ENCODE data around the gene MED13L. TPM values are rescaled to one million over a fixed set of nuclear protein-coding genes. Genes with fewer than 3 reads are reported as not detected.

Gene MED13L
- total and polyA plus RNA-seq, 2 donors (not counting 3 experiments of a cell fraction or from before 2014, with no cell fraction given): 27.4 to 93.6 TPM

DNA sequence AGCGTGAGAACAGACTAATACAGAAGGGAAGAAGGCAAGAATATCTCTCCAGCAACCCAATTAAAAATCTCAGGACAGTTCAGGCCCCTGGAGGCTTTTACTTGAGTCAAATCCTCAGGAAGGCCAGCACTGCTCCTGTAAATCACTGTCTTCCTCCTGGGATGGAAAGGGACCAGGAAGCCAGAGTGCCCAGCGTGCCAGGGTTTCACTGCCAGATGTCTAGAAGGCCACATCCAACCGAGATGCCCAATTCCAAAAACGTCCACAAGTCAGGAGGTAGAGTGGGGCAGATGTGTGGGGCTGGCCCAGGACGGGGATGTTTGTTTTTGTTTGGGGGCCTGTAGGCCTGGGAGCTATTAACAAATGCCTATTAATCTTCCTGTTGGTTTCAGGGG, 332.0 kb downstream of the MED13L start:
- H4K20me1 ChIP-seq (replicated peaks; ENCODE audit: control insufficient read depth, extremely low read depth, insufficient read depth, low read length): no peaks in the 10 kb centered on the region
- intact Hi-C loops (cut with micrococcal nuclease) (no loop called here), dilution Hi-C loops (cut with MboI; ENCODE audit: extremely low pct_ligation_motif_present, low sequenced_read_pairs) (no loop called here)
- no peaks in the 10 kb centered on the region for H3K9me3 ChIP-seq (replicated peaks; ENCODE audit: control insufficient read depth, insufficient read depth, low read length)
- H3K36me3 ChIP-seq (ENCODE audit: control insufficient read depth in 2 of 2, extremely low read depth in 1 of 2, insufficient read depth in 2 of 2, low read length in 2 of 2): no peaks in the 10 kb centered on the region
- no peaks in the 10 kb centered on the region for H3K79me2 ChIP-seq (ENCODE audit: control insufficient read depth, insufficient read depth, low read length)
- POLR2A ChIA-PET: no interaction called here
- no peak overlapping the region for H3K9ac ChIP-seq (replicated peaks; ENCODE audit: extremely low read depth, insufficient read depth, low read length)
- DNase-seq (ENCODE audit: low read depth, low spot score): no peak
- no peak overlapping the region for H3K4me2 ChIP-seq (ENCODE audit: insufficient read depth, low read length)
- no peaks in the 10 kb centered on the region for H3K27me3 ChIP-seq (ENCODE audit: control insufficient read depth in 2 of 2, insufficient read depth in 2 of 2, low read length in 2 of 2)
- no peak for TF ChIP-seq EZH2 (IDR thresholded peaks at IDR 0.05; ENCODE audit: borderline replicate concordance, low read depth, low read length, severe bottlenecking)
- TF ChIP-seq CTCF (IDR thresholded peaks at IDR 0.05; ENCODE audit: extremely low read depth in 1 of 2, insufficient read depth in 1 of 2, low read depth in 1 of 2, low read length in 2 of 2): no peak
- no peak for TF ChIP-seq JUN (IDR thresholded peaks at IDR 0.05; ENCODE audit: borderline replicate concordance, insufficient read depth, insufficient read length, low read depth)
- no peak for TF ChIP-seq FOS (IDR thresholded peaks at IDR 0.05; ENCODE audit: borderline replicate concordance, insufficient read depth, low read length)
- no peak overlapping the region for H2AFZ ChIP-seq (ENCODE audit: low read depth, low read length)
- H3K9me1 ChIP-seq (replicated peaks; ENCODE audit: control insufficient read depth, extremely low read depth, insufficient read depth, low read length): no peaks in the 10 kb centered on the region
- no peak for FAIRE-seq
- no peaks in the 10 kb centered on the region for H3K4me1 ChIP-seq (ENCODE audit: control insufficient read depth, extremely low read depth, insufficient read depth, low read length)
- no peak overlapping the region for H3K4me3 ChIP-seq (replicated peaks in 1 of 3; ENCODE audit: insufficient read depth in 1 of 3, low read depth in 1 of 3, low read length in 3 of 3)
- no peak overlapping the region for H3K27ac ChIP-seq (ENCODE audit: insufficient read depth, low read depth, low read length)
- no TSS peak for BruUV-seq (replicated peaks)
- CTCF ChIA-PET: interaction anchor here (1.0 to 1.8 kb wide), 3 partner anchors 8 to 1965 kb away, joined by 4 to 10 read pairs (median 4); no protein-coding TSS in a partner anchor

- intact Hi-C loops (cut with micrococcal nuclease): no loop called here
- CTCF ChIA-PET: interaction anchor here (1.2 to 1.8 kb wide), 2 partner anchors 8 to 1964 kb away, joined by 4 to 10 read pairs; no protein-coding TSS in a partner anchor
- Histone ChIP-seq H3K36me3 (ENCODE audit: control insufficient read depth in 2 of 2, extremely low read depth in 1 of 2, insufficient read depth in 2 of 2, low read length in 2 of 2) (no peaks in the 10 kb centered on the region), H3K79me2 (ENCODE audit: control insufficient read depth, insufficient read depth, low read length) (no peaks in the 10 kb centered on the region), H3K27me3 (ENCODE audit: control insufficient read depth in 2 of 2, insufficient read depth in 2 of 2, low read length in 2 of 2) (no peaks in the 10 kb centered on the region), H3K9me3 (replicated peaks; ENCODE audit: control insufficient read depth, insufficient read depth, low read length) (no peaks in the 10 kb centered on the region), H2AFZ (ENCODE audit: low read depth, low read length) (no peak overlapping the region), H3K4me2 (ENCODE audit: insufficient read depth, low read length) (no peak overlapping the region), H3K4me1 (ENCODE audit: control insufficient read depth, extremely low read depth, insufficient read depth, low read length) (no peaks in the 10 kb centered on the region), H3K9me1 (replicated peaks; ENCODE audit: control insufficient read depth, extremely low read depth, insufficient read depth, low read length) (no peaks in the 10 kb centered on the region), H3K27ac (ENCODE audit: insufficient read depth, low read depth, low read length) (no peak overlapping the region), H3K4me3 (replicated peaks in 1 of 3; ENCODE audit: insufficient read depth in 1 of 3, low read depth in 1 of 3, low read length in 3 of 3) (no peak overlapping the region), H4K20me1 (replicated peaks; ENCODE audit: control insufficient read depth, extremely low read depth, insufficient read depth, low read length) (no peaks in the 10 kb centered on the region), H3K9ac (replicated peaks; ENCODE audit: extremely low read depth, insufficient read depth, low read length) (no peak overlapping the region)
- POLR2A ChIA-PET: no interaction called here
- FAIRE-seq (no peak), DNase-seq (ENCODE audit: low read depth, low spot score) (no peak)
- no TSS peak for BruUV-seq (replicated peaks)
- dilution Hi-C loops (cut with MboI; ENCODE audit: extremely low pct_ligation_motif_present, low sequenced_read_pairs): no loop called here
- no peak for TF ChIP-seq POLR2A (IDR thresholded peaks at IDR 0.05; ENCODE audit: low read depth, low read length)
- no peak for TF ChIP-seq MYC (IDR thresholded peaks at IDR 0.05; ENCODE audit: low read depth, low read length)
- no peak for TF ChIP-seq EZH2 (IDR thresholded peaks at IDR 0.05; ENCODE audit: borderline replicate concordance, low read depth, low read length, severe bottlenecking)
- no peak for TF ChIP-seq JUN (IDR thresholded peaks at IDR 0.05; ENCODE audit: borderline replicate concordance, insufficient read depth, insufficient read length, low read depth)
- no peak for TF ChIP-seq POLR2AphosphoS5 (IDR thresholded peaks at IDR 0.05; ENCODE audit: insufficient read depth, low read depth, low read length)
- no peak for TF ChIP-seq GATA2 (IDR thresholded peaks at IDR 0.05; ENCODE audit: insufficient read depth, insufficient read length, low read depth, low read length)
- TF ChIP-seq CTCF (IDR thresholded peaks at IDR 0.05; ENCODE audit: extremely low read depth in 1 of 2, insufficient read depth in 1 of 2, low read depth in 1 of 2, low read length in 2 of 2): no peak
- no peak for TF ChIP-seq FOS (IDR thresholded peaks at IDR 0.05; ENCODE audit: borderline replicate concordance, insufficient read depth, low read length)
Observed at GRCh38 chr12:115944837-115945490, 332.5 kb downstream of the MED13L start.
